IgD-negative memory B cell (primary cell): Measurements from ENCODE around the gene HLA-DPA1. TPM values are rescaled to one million over a fixed set of nuclear protein-coding genes. Genes with fewer than 3 reads are reported as not detected.

Experiments
- H3K27ac Mint-ChIP-seq, 3 donors: one replicate each; pipeline ENCODE4 v1.8.0; 2020 to 2022; ENCODE audit warnings: mild to moderate bottlenecking in 3 of 3, mixed read lengths in 3 of 3, moderate library complexity in 1 of 3
- H3K27me3 Mint-ChIP-seq: one replicate; pipeline ENCODE4 v1.8.0; 2021; ENCODE audit warnings: mixed read lengths
- H3K36me3 Mint-ChIP-seq: one replicate; pipeline ENCODE4 v1.8.0; 2020; ENCODE audit warnings: mild to moderate bottlenecking, mixed read lengths
- H3K4me1 Mint-ChIP-seq, 3 donors: one replicate each; pipeline ENCODE4 v1.8.0; 2020 to 2022; ENCODE audit warnings: mixed read lengths in 3 of 3, mild to moderate bottlenecking in 1 of 3
- H3K4me3 Mint-ChIP-seq, 4 donors: one replicate each; pipeline ENCODE4 v1.8.0; 2020 to 2022; ENCODE audit warnings: mild to moderate bottlenecking in 4 of 4, mixed read lengths in 4 of 4, moderate library complexity in 3 of 4
- H3K9me3 Mint-ChIP-seq, 3 donors: one replicate each; pipeline ENCODE4 v1.8.0; 2020 to 2021; ENCODE audit warnings: mixed read lengths in 3 of 3, mild to moderate bottlenecking in 1 of 3
- polyA plus RNA-seq: library from polyadenylated mRNA; unstranded; fragments of 300-500 nt; fragmentation: Illumina TruSeq; gene quantifications from one replicate; pipeline ENCODE4 v1.2.3, GENCODE V29; 2021

HLA-DPA1 gene
- 2,568 TPM for polyA plus RNA-seq

GRCh38 chr6:33073431-33073871, at the start of gene HLA-DPA1:
Gene HLA-DPA1 (minus strand): TSS chr6:33073649.
- no peaks in the 10 kb centered on the region for H3K27me3 Mint-ChIP-seq
- peak within 1 kb of the TSS; percentile 82 to 98 (median 91) for H3K4me3 Mint-ChIP-seq
- H3K4me1 Mint-ChIP-seq = peaks cover 25 to 40% (median 26%) of the 10 kb centered on the region in 3 donors
- H3K27ac Mint-ChIP-seq = peak within 1 kb of the TSS; percentile 93 to 99 (median 97)
- peaks cover 0 to 2% (median 0%) of the 10 kb centered on the region in 3 donors for H3K9me3 Mint-ChIP-seq
- H3K36me3 Mint-ChIP-seq = peaks cover 30% of the 10 kb centered on the region

GRCh38 chr6:33123181-33123580, 49.7 kb upstream of the HLA-DPA1 start:
- no peak overlapping the region for H3K27ac Mint-ChIP-seq
- no peaks in the 10 kb centered on the region for H3K27me3 Mint-ChIP-seq
- peaks cover 2 to 8% (median 6%) of the 10 kb centered on the region in 3 donors for H3K9me3 Mint-ChIP-seq
- peaks cover 10% of the 10 kb centered on the region for H3K36me3 Mint-ChIP-seq
- no peak overlapping the region for H3K4me3 Mint-ChIP-seq
- H3K4me1 Mint-ChIP-seq = peaks cover 6 to 11% (median 10%) of the 10 kb centered on the region in 3 donors

DNA sequence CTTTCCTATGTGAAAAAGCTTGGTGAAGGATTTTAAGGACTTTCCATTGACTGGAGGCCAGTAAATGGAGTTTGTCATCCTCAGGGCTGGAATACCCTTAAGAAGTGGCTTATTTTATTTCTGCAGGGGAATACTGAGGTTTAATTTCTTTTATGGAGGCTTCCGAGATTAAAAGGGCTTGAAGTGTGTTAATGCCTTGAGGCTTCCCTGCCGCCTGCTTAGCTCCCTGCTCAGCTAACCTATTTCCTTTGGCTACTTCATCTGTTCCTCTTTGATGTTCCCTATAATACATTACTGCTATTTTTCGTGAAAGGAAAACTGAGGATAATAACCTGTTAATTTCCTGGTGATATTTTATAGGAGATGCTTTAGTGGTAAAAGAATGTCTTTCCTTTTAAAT, 46.6 kb upstream of the HLA-DPA1 start:
- Mint-ChIP-seq H3K36me3 (peaks cover 10% of the 10 kb centered on the region), H3K9me3 (peaks cover 2 to 8% (median 6%) of the 10 kb centered on the region in 3 donors), H3K27ac (no peak overlapping the region), H3K27me3 (peaks cover 10% of the 10 kb centered on the region), H3K4me3 (no peak overlapping the region), H3K4me1 (peaks cover 23 to 31% (median 28%) of the 10 kb centered on the region in 3 donors)

DNA sequence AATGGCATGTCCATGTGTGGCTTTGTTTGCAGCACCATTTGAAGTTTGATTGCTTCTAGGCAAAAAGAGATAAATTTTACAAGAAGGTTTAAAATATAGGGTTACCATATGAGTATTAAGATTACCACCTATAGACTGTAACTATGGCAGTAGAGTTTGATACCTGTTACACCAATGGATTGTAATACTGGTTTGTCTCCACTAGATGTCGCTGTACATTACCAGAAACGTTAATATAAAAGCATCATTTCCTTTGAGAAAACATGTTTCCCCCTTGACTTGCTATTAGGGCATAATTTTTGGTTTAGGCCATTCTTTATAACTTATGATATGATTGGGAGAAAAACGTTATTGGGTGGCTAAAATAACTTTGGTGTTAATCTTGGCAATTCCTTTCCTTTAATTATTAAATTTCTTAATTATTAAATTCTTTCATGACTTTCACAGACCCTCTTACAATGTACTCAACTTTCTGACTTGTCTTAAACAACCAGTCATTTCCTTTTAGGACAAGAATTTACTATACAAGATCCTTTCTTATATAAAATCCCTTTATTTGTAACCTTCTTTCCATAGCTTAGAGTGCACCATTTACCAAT, 45.2 kb upstream of the HLA-DPA1 start:
- Mint-ChIP-seq H3K27me3 (peaks cover 10% of the 10 kb centered on the region), H3K4me3 (peak overlapping the region in 2 of 4 donors; percentile 48 to 68), H3K27ac (peak overlapping the region in 1 of 3 donors; percentile 14), H3K36me3 (peaks cover 7% of the 10 kb centered on the region), H3K4me1 (peaks cover 37 to 42% (median 40%) of the 10 kb centered on the region in 3 donors), H3K9me3 (peaks cover 0 to 4% (median 2%) of the 10 kb centered on the region in 3 donors)

GRCh38 chr6:33117811-33118277, 44.4 kb upstream of the HLA-DPA1 start:
- no peak overlapping the region for H3K27ac Mint-ChIP-seq
- H3K4me1 Mint-ChIP-seq = peaks cover 42 to 46% (median 44%) of the 10 kb centered on the region in 3 donors
- H3K36me3 Mint-ChIP-seq = peaks cover 3% of the 10 kb centered on the region
- H3K27me3 Mint-ChIP-seq = peaks cover 10% of the 10 kb centered on the region
- peak overlapping the region in 2 of 4 donors; percentile 80 to 92 for H3K4me3 Mint-ChIP-seq
- no peaks in the 10 kb centered on the region for H3K9me3 Mint-ChIP-seq

- Mint-ChIP-seq H3K4me3 (peak overlapping the region; percentile 24 to 92 (median 58)), H3K4me1 (peaks cover 50 to 54% (median 52%) of the 10 kb centered on the region in 3 donors), H3K27ac (peak overlapping the region in 1 of 3 donors; percentile 50)
Observed at GRCh38 chr6:33116841-33117711, 43.6 kb upstream of the HLA-DPA1 start.

DNA sequence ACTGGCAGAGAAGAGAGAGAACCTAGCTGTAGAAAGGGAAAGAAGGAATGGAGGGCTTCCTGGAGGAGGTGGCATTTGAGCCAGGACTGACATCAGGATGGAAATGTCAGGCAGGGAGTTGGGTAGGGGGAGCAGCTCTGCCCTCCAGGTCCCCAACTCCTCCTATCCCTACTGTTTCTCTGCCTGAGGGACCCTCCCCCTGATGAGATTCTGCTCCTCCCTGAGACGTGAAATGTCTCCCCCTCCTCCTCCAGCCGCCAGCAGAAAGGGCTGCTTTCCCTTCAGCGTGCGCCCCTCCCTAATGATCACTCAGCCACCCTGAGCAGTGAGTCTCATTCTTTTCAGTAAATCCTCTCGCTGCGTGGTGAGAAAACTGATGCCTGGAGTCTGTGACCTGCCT, 43.0 kb upstream of the HLA-DPA1 start:
- Mint-ChIP-seq H3K27me3 (peaks cover 10% of the 10 kb centered on the region), H3K36me3 (no peaks in the 10 kb centered on the region), H3K9me3 (no peaks in the 10 kb centered on the region), H3K4me3 (peak overlapping the region; percentile 24 to 92 (median 58)), H3K27ac (peak overlapping the region in 1 of 3 donors; percentile 50), H3K4me1 (peaks cover 53 to 57% (median 57%) of the 10 kb centered on the region in 3 donors)

More at GRCh38 chr6:33116841-33117711, 43.6 kb upstream of the HLA-DPA1 start:
- Mint-ChIP-seq H3K27me3 (peaks cover 10% of the 10 kb centered on the region), H3K36me3 (no peaks in the 10 kb centered on the region), H3K9me3 (no peaks in the 10 kb centered on the region)

DNA sequence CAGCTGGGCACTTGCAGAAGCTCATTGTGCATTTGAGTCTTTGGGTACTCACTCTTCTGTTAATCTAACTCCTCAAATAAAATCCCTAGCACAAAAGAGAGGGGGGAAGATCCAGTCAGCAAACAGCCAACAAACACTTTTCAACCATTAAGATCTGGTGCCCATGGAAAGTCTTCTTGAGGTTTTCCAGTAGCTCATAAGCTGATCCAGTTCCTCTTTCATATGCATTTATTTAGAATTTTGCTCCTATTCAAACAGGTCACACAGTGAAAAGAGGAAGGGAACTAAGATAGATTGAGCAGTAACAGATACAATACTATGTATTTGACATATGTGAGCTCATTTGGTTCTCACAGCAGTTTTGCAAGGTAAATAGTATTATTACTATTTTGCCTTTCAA, 41.0 kb upstream of the HLA-DPA1 start:
- no peaks in the 10 kb centered on the region for H3K36me3 Mint-ChIP-seq
- H3K9me3 Mint-ChIP-seq = no peaks in the 10 kb centered on the region
- H3K27ac Mint-ChIP-seq = peak overlapping the region in 2 of 3 donors; percentile 69 to 78
- peak overlapping the region; percentile 52 to 81 (median 70) for H3K4me3 Mint-ChIP-seq
- H3K27me3 Mint-ChIP-seq = peaks cover 14% of the 10 kb centered on the region
- peaks cover 53 to 60% (median 57%) of the 10 kb centered on the region in 3 donors for H3K4me1 Mint-ChIP-seq

DNA sequence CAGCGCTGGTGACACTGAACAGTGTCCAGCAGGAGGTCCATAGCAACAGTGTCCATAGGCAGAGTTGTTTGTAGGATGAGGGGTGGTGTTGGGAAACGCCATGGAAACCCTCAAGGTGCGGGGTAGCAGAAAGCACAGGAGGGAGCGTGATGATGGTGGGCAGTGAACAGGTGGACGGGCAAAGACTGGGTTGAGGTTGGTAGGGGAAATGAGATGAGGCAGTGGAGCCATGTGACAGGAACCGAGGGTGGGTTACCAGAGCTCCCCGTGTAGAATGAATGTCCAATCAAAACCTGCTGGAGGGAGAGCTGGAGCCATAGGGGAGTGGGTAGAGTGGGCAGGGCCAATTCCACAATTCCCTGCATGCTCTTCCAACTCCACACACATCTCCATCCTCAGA, 40.3 kb upstream of the HLA-DPA1 start:
- Mint-ChIP-seq H3K27ac (peak overlapping the region; percentile 66 to 87 (median 78)), H3K27me3 (peaks cover 14% of the 10 kb centered on the region), H3K9me3 (no peaks in the 10 kb centered on the region), H3K4me1 (peaks cover 52 to 60% (median 57%) of the 10 kb centered on the region in 3 donors), H3K4me3 (peak overlapping the region; percentile 61 to 81 (median 79)), H3K36me3 (no peaks in the 10 kb centered on the region)

DNA sequence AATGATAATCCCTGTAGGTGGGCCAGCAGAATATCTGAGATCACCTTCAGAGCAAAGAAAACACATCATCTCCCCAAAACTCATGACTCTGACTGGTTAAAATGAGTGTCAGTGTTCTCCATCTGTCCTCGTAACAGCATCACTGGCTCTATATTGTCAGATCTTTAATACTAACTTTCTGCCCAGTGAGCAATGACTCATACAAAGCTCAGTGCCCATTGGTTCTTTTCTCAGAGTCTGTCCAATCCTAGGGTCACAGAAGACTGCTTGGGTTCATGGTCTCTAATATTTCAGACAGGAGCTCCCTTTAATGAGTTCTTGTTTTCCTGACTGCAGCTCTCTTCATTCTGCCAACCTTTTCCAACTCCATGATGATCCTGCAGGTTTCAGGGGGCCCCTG, 38.7 kb upstream of the HLA-DPA1 start:
- H3K4me1 Mint-ChIP-seq = peaks cover 38 to 49% (median 46%) of the 10 kb centered on the region in 3 donors

DNA sequence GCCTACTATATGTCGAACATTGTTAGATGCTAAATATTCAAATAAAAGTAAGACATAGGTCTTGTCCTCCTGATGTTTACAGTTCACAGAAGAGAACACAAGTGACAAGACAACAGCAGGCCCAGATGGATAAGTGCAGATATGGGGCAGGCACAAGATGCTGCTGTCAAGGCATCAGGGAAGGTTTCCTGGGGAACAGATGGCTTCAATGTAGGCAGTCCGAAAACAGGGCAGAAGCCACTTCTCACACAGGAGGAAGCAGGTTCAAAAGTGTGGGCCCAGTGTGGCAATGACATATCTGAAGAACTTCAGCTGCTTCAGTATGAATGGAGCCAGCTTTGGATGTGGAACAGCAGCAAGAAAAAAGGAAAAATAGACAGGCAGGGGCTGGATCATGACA, 34.9 kb upstream of the HLA-DPA1 start:
- Mint-ChIP-seq H3K4me3 (no peak overlapping the region), H3K27ac (no peak overlapping the region), H3K4me1 (peaks cover 13 to 21% (median 15%) of the 10 kb centered on the region in 3 donors), H3K9me3 (peaks cover 4 to 9% (median 5%) of the 10 kb centered on the region in 3 donors), H3K36me3 (peaks cover 2% of the 10 kb centered on the region), H3K27me3 (peaks cover 5% of the 10 kb centered on the region)

More for the DNA sequence above, 38.7 kb upstream of the HLA-DPA1 start:
- Mint-ChIP-seq H3K27me3 (peaks cover 9% of the 10 kb centered on the region), H3K36me3 (no peaks in the 10 kb centered on the region), H3K4me3 (peak overlapping the region; percentile 65 to 88 (median 78)), H3K27ac (peak overlapping the region in 2 of 3 donors; percentile 63 to 78), H3K9me3 (peaks cover 0 to 2% (median 0%) of the 10 kb centered on the region in 3 donors)

DNA sequence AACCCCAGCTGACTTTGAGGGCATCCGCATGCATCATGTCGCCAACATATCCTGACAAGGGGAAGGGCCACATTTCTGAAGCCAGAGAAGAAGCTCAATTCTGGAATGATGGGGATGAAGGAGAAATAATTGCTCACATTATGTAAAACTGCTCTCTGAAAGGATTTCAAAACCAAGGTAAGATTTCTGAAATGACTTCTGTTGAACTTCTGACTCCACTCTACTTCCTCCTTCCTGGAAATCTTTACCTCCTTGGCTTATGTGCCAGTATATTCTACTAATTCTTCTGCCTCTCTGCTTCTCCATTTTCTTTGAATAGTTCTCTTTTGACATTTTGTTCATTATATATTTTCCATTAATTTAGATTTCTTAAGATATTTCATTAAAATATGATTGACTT, 34.2 kb upstream of the HLA-DPA1 start:
- H3K4me3 Mint-ChIP-seq = no peak overlapping the region
- H3K4me1 Mint-ChIP-seq = peaks cover 8 to 14% (median 10%) of the 10 kb centered on the region in 3 donors
- H3K36me3 Mint-ChIP-seq = peaks cover 2% of the 10 kb centered on the region
- H3K9me3 Mint-ChIP-seq = peaks cover 4 to 9% (median 5%) of the 10 kb centered on the region in 3 donors
- H3K27ac Mint-ChIP-seq = no peak overlapping the region
- H3K27me3 Mint-ChIP-seq = peaks cover 5% of the 10 kb centered on the region

- Mint-ChIP-seq H3K4me3 (no peak overlapping the region), H3K9me3 (peaks cover 5 to 17% (median 16%) of the 10 kb centered on the region in 3 donors), H3K4me1 (peaks cover 0 to 3% (median 2%) of the 10 kb centered on the region in 3 donors), H3K36me3 (peaks cover 4% of the 10 kb centered on the region), H3K27ac (peak overlapping the region in 1 of 3 donors; percentile 76), H3K27me3 (peaks cover 5% of the 10 kb centered on the region)
Observed at GRCh38 chr6:33105916-33106871, 32.7 kb upstream of the HLA-DPA1 start.

DNA sequence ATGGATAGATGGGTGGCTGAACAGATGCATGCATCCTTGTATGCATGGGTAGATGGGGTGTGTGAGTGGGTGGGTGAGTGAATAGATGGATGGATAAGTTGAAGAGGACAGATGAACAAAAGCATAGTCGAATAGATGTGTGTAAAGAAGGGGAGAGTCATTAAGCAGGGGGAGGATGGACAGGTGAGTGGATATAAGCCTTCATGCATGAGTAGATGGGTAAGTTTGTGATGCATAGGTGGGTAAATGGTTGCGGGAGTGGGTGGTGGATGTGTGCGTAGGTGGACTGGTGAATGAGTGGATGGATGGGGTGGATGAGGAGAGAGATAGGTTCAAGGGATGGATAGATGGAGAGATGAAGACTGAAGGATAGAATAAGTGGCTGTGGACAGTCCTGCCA, 31.9 kb upstream of the HLA-DPA1 start:
- Mint-ChIP-seq H3K4me1 (peaks cover 0 to 2% (median 0%) of the 10 kb centered on the region in 3 donors), H3K4me3 (no peak overlapping the region), H3K9me3 (peaks cover 6 to 22% (median 22%) of the 10 kb centered on the region in 3 donors), H3K36me3 (peaks cover 4% of the 10 kb centered on the region), H3K27me3 (peaks cover 1% of the 10 kb centered on the region), H3K27ac (no peak overlapping the region)
